ENCODE results near the gene SARNP. TPM values are rescaled to one million over a fixed set of nuclear protein-coding genes. Genes with fewer than 3 reads are reported as not detected.

The SARNP gene
- total and polyA plus RNA-seq, 10 of the 15 experiments (the other 5 are each of a cell fraction or from before 2014, with no cell fraction given) = 77.6 to 445 (median 188) TPM

DNA sequence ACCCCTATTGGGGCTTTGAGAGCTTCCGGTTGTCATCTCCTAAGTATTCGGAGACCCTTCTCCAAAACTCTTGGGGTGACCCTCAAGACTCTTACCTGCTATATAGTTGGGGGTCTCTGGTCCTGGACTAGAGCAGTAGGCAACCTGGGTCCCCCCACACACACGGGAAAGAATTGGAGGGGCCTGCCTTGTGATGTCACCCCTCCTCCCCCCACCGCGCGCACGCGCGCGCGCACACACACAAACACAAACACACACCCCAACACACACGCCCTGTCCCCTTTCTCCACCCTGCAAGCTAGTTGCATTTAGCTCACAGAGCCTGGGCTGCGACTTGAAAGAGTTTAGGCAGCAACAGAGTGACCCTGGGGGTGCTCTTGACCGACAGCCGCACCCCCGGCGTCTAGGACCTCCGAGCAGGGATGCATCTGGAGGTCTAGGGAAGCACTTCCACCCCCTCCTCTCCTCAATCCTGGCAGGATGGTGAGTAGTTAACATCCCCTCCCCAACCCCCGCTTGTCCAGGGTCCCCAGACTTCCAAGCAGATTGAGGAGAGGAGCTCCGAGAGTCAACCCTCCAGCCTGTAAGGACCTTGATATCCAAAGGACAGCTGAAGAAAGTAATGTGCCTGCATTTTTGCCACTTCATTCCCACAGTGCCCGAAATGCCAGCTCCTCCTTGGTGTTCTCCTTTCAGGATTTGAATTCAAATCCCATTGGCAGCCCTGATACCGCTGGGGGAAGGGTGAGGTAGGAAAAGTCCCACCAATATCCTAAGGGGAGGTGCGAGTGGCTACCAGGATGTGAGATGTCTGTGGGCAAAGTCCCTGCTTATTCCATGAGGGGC, 13.3 kb upstream of the SARNP start (continued):
- TF ChIP-seq TCF7 (IDR thresholded peaks at IDR 0.05; ENCODE audit: borderline replicate concordance) (no peak; the same call in 1 of the 2 replicates), MYB (IDR thresholded peaks at IDR 0.05; ENCODE audit: borderline replicate concordance, low read depth, low read length) (no peak), FOXM1 (IDR thresholded peaks at IDR 0.05; ENCODE audit: low read depth, low read length) (no peak), HDGF (IDR thresholded peaks at IDR 0.05) (no peak), SREBF1 (IDR thresholded peaks at IDR 0.05; ENCODE audit: low read length) (peak; percentile 92), MTA2 (IDR thresholded peaks at IDR 0.05; ENCODE audit: low read depth) (no peak), CHD1 (IDR thresholded peaks at IDR 0.05; ENCODE audit: low read depth, low read length) (peak; percentile 96), ZNF274 (IDR thresholded peaks at IDR 0.05; ENCODE audit: insufficient read depth, insufficient read length) (no peak), KLF5 (IDR thresholded peaks at IDR 0.05; ENCODE audit: partially characterized antibody) (peak; percentile 98), ZNF622 (IDR thresholded peaks at IDR 0.05) (no peak), MXI1 (IDR thresholded peaks at IDR 0.05; ENCODE audit: low read depth, low read length) (no peak), NRF1 (conservative IDR thresholded peaks at IDR 0.05; ENCODE audit: low read depth, low read length) (peak; percentile 57), POLR2A (IDR thresholded peaks at IDR 0.05; ENCODE audit: low read depth, low read length) (peak; percentile 46; the same call in 1 of the 2 replicates), TCF3 (IDR thresholded peaks at IDR 0.05; ENCODE audit: borderline replicate concordance, insufficient read depth, low read depth, low read length) (no peak), GABPA (IDR thresholded peaks at IDR 0.05; ENCODE audit: low read depth) (no peak)
- TF ChIP-seq, protein P1, sequence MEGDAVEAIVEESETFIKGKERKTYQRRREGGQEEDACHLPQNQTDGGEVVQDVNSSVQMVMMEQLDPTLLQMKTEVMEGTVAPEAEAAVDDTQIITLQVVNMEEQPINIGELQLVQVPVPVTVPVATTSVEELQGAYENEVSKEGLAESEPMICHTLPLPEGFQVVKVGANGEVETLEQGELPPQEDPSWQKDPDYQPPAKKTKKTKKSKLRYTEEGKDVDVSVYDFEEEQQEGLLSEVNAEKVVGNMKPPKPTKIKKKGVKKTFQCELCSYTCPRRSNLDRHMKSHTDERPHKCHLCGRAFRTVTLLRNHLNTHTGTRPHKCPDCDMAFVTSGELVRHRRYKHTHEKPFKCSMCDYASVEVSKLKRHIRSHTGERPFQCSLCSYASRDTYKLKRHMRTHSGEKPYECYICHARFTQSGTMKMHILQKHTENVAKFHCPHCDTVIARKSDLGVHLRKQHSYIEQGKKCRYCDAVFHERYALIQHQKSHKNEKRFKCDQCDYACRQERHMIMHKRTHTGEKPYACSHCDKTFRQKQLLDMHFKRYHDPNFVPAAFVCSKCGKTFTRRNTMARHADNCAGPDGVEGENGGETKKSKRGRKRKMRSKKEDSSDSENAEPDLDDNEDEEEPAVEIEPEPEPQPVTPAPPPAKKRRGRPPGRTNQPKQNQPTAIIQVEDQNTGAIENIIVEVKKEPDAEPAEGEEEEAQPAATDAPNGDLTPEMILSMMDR (IDR thresholded peaks at IDR 0.05 in 2 of 3, conservative IDR thresholded peaks at IDR 0.05 in 1 of 3; ENCODE audit: control insufficient read depth in 2 of 3, extremely low read depth in 1 of 3, insufficient read depth in 1 of 3, low read depth in 3 of 3, low read length in 3 of 3) = no peak
- TF ChIP-seq, protein P2, sequence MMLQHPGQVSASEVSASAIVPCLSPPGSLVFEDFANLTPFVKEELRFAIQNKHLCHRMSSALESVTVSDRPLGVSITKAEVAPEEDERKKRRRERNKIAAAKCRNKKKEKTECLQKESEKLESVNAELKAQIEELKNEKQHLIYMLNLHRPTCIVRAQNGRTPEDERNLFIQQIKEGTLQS (IDR thresholded peaks at IDR 0.05; ENCODE audit: borderline replicate concordance, extremely low read depth, low read depth, low read length) = no peak
- TF ChIP-seq, protein P3, sequence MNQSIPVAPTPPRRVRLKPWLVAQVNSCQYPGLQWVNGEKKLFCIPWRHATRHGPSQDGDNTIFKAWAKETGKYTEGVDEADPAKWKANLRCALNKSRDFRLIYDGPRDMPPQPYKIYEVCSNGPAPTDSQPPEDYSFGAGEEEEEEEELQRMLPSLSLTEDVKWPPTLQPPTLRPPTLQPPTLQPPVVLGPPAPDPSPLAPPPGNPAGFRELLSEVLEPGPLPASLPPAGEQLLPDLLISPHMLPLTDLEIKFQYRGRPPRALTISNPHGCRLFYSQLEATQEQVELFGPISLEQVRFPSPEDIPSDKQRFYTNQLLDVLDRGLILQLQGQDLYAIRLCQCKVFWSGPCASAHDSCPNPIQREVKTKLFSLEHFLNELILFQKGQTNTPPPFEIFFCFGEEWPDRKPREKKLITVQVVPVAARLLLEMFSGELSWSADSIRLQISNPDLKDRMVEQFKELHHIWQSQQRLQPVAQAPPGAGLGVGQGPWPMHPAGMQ (IDR thresholded peaks at IDR 0.05; ENCODE audit: borderline replicate concordance) = no peak
- TF ChIP-seq, protein P4, sequence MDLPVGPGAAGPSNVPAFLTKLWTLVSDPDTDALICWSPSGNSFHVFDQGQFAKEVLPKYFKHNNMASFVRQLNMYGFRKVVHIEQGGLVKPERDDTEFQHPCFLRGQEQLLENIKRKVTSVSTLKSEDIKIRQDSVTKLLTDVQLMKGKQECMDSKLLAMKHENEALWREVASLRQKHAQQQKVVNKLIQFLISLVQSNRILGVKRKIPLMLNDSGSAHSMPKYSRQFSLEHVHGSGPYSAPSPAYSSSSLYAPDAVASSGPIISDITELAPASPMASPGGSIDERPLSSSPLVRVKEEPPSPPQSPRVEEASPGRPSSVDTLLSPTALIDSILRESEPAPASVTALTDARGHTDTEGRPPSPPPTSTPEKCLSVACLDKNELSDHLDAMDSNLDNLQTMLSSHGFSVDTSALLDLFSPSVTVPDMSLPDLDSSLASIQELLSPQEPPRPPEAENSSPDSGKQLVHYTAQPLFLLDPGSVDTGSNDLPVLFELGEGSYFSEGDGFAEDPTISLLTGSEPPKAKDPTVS (IDR thresholded peaks at IDR 0.05; ENCODE audit: low read depth, low read length) = no peak
- TF ChIP-seq, protein P5, sequence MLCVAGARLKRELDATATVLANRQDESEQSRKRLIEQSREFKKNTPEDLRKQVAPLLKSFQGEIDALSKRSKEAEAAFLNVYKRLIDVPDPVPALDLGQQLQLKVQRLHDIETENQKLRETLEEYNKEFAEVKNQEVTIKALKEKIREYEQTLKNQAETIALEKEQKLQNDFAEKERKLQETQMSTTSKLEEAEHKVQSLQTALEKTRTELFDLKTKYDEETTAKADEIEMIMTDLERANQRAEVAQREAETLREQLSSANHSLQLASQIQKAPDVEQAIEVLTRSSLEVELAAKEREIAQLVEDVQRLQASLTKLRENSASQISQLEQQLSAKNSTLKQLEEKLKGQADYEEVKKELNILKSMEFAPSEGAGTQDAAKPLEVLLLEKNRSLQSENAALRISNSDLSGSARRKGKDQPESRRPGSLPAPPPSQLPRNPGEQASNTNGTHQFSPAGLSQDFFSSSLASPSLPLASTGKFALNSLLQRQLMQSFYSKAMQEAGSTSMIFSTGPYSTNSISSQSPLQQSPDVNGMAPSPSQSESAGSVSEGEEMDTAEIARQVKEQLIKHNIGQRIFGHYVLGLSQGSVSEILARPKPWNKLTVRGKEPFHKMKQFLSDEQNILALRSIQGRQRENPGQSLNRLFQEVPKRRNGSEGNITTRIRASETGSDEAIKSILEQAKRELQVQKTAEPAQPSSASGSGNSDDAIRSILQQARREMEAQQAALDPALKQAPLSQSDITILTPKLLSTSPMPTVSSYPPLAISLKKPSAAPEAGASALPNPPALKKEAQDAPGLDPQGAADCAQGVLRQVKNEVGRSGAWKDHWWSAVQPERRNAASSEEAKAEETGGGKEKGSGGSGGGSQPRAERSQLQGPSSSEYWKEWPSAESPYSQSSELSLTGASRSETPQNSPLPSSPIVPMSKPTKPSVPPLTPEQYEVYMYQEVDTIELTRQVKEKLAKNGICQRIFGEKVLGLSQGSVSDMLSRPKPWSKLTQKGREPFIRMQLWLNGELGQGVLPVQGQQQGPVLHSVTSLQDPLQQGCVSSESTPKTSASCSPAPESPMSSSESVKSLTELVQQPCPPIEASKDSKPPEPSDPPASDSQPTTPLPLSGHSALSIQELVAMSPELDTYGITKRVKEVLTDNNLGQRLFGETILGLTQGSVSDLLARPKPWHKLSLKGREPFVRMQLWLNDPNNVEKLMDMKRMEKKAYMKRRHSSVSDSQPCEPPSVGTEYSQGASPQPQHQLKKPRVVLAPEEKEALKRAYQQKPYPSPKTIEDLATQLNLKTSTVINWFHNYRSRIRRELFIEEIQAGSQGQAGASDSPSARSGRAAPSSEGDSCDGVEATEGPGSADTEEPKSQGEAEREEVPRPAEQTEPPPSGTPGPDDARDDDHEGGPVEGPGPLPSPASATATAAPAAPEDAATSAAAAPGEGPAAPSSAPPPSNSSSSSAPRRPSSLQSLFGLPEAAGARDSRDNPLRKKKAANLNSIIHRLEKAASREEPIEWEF (IDR thresholded peaks at IDR 0.05; ENCODE audit: insufficient replicate concordance, low read depth, low read length) = no peak

Measured in GM12878 (cell line).